Measurements from ENCODE around the gene CHCHD3.

The CHCHD3 gene

GRCh38 chr7:132735476-132735875, 346.4 kb downstream of the CHCHD3 start:
- Histone ChIP-seq H3K4me3 (ENCODE audit: low read length) (no peak overlapping the region), H3K27ac (ENCODE audit: low read depth, low read length) (no peak overlapping the region), H3K27me3 (ENCODE audit: insufficient read depth, low read length) (no peaks in the 10 kb centered on the region), H3K9me3 (ENCODE audit: insufficient read depth, low read depth, low read length) (no peaks in the 10 kb centered on the region), H3K36me3 (ENCODE audit: insufficient read depth, low read length) (no peaks in the 10 kb centered on the region), H3K9ac (ENCODE audit: low read depth, low read length) (no peak overlapping the region), H3K4me1 (ENCODE audit: insufficient read depth, low read length) (no peaks in the 10 kb centered on the region)
- WGBS, result 95% methylated on average over 2 of the region's 3 CpGs
